HepG2 (cell line): ENCODE results near the gene P2RX3. TPM values are rescaled to one million over a fixed set of nuclear protein-coding genes. Genes with fewer than 3 reads are reported as not detected.

ENCODE experiments used
- ATAC-seq: fragments of 200-7000 bp; cut with Tn5 transposase; 3 replicates; pipeline ENCODE4 v1.9.1; 2020; ENCODE audit warnings: mild to moderate bottlenecking, moderate library complexity
- Bru-seq: library from RNA; stranded (reverse); fragments of 400-500 nt; gene quantifications from one replicate; lab custom pipeline; 2021; lab: Mats Ljungman, UMichigan
- BruChase-seq, 2 experiments: library from RNA; stranded (reverse); fragments of 400-500 nt; gene quantifications; one replicate each; lab custom pipeline; 2021; lab: Mats Ljungman, UMichigan
- BruUV-seq: library from RNA; stranded (reverse); fragments of 400-500 nt; replicated peaks from 2 replicates; lab custom pipeline; 2021; lab: Mats Ljungman, UMichigan
- CTCF ChIA-PET: fragments of 300-600 bp; formaldehyde crosslinking; extraction: SDS; loops from one replicate; lab custom pipeline; 2021; ENCODE audit warnings: low total read pairs, inconsistent platforms, low intra/inter-chr PET ratio; lab: Yijun Ruan, JAX
- POLR2A ChIA-PET: fragments of 350-600 bp; sonication (Branson Sonifier 250); formaldehyde crosslinking; loops from one replicate; lab custom pipeline; 2020; ENCODE audit warnings: antibody characterized with exemption, inconsistent platforms; lab: Yijun Ruan, JAX
- DNase-seq: peaks from one replicate; pipeline ENCODE4 v3.0.0-alpha.2; 2015; ENCODE audit warnings: low spot score
- FAIRE-seq: peaks from 3 replicates; lab custom pipeline; 2011; peaks lifted over from hg19 to GRCh38; lab: Jason Lieb, UNC
- H2AFZ ChIP-seq: one replicate; pipeline ENCODE4 v1.6.1; 2011; ENCODE audit warnings: low read length, inconsistent platforms
- H3K27ac ChIP-seq: fragments of 300-600 bp; 3 replicates; pipeline ENCODE4 v1.8.0; 2011; ENCODE audit warnings: mixed run types, mild to moderate bottlenecking, mixed read lengths, low read length, inconsistent platforms; ENCODE audit not compliant: insufficient read depth; ENCODE audit errors: extremely low read length
- H3K27me3 ChIP-seq, 2 experiments: fragments of 200-600 bp in 1 of 2; 2 replicates in 1 of 2; 3 replicates in 1 of 2; pipeline versions ENCODE4 v1.6.0 to v1.8.0; 2011; ENCODE audit warnings: low read length in 2 of 2, mild to moderate bottlenecking in 2 of 2, moderate library complexity in 2 of 2, inconsistent platforms in 1 of 2; ENCODE audit not compliant: insufficient read depth in 2 of 2, control insufficient read depth in 1 of 2
- H3K36me3 ChIP-seq, 2 experiments: fragments of 200-600 bp in 1 of 2; replicated peaks in 1 of 2; 2 replicates in 1 of 2; 3 replicates in 1 of 2; pipeline versions ENCODE4 v1.5.1 to v1.8.0; 2011; ENCODE audit warnings: low read length in 2 of 2, inconsistent platforms in 1 of 2; ENCODE audit not compliant: insufficient read depth in 2 of 2, control insufficient read depth in 1 of 2
- H3K4me1 ChIP-seq: 2 replicates; pipeline ENCODE4 v1.5.1; 2012; ENCODE audit warnings: low read length, inconsistent platforms; ENCODE audit not compliant: insufficient read depth
- H3K4me2 ChIP-seq: 2 replicates; pipeline ENCODE4 v1.6.0; 2011; ENCODE audit warnings: low read depth, low read length, inconsistent platforms
- H3K4me3 ChIP-seq, 3 experiments: fragments of 200-600 bp in 1 of 3; sonication (generic), shearing (Covaris generic) in 1 of 3; replicated peaks in 1 of 3; 2 replicates each; pipeline ENCODE4 v1.5.1; 2011 to 2016; ENCODE audit warnings: low read length in 3 of 3, inconsistent platforms in 2 of 3, low read depth in 2 of 3, mild to moderate bottlenecking in 2 of 3, control low read depth in 1 of 3, mixed read lengths in 1 of 3; ENCODE audit not compliant: insufficient read depth in 1 of 3
- H3K79me2 ChIP-seq: one replicate; pipeline ENCODE4 v1.6.1; 2011; ENCODE audit warnings: low read length, inconsistent platforms; ENCODE audit not compliant: insufficient read depth
- H3K9ac ChIP-seq: 2 replicates; pipeline ENCODE4 v1.6.0; 2011; ENCODE audit warnings: mild to moderate bottlenecking, low read depth, low read length, inconsistent platforms; ENCODE audit not compliant: insufficient read depth
- H3K9me3 ChIP-seq: 2 replicates; pipeline ENCODE4 v1.5.1; 2012; ENCODE audit warnings: mild to moderate bottlenecking, low read length
- H4K20me1 ChIP-seq: 2 replicates; pipeline ENCODE4 v1.6.0; 2011; ENCODE audit warnings: inconsistent platforms, mild to moderate bottlenecking, low read length, moderate library complexity; ENCODE audit not compliant: insufficient read depth
- DNMT3B ChIP-seq: conservative IDR thresholded peaks from 2 replicates; pipeline ENCODE4 v1.6.1; 2016; ENCODE audit warnings: missing biosample characterization, control low read depth
- ZFP91 ChIP-seq: sonication (generic); formaldehyde crosslinking; IDR thresholded peaks from 2 replicates; pipeline ENCODE4 v1.9.0; 2022; ENCODE audit warnings: missing genetic modification reagents, mild to moderate bottlenecking, borderline replicate concordance
- WGBS: methylation state at CpG from one replicate; pipeline ENCODE4 v1.1.6; 2017; ENCODE audit warnings: low lambda C conversion rate; 5-methylcytosine and 5-hydroxymethylcytosine counted together
- in situ Hi-C: cut with HindIII; loops from 2 replicates; pipeline ENCODE4 v1.10.0; 2017; ENCODE audit warnings: low pct_unique_long_range_greater_than_20kb; ENCODE audit not compliant: extremely low pct_ligation_motif_present
- intact Hi-C: fragments of 100-400 bp; cut with micrococcal nuclease; formaldehyde crosslinking; loops from one replicate; pipeline ENCODE4 v1.10.0; 2022; ENCODE audit not compliant: unreplicated experiment
- long read RNA-seq, 2 experiments: library from RNA in 1 of 2; library from polyadenylated mRNA in 1 of 2; stranded (forward) in 1 of 2; unstranded in 1 of 2; transcript quantifications; one replicate each; pipeline ENCODE4 v2.0.0, GENCODE V29; 2019 to 2022
- polyA minus RNA-seq, 3 experiments: library from RNA; depleted of rRNA, polyadenylated mRNA; stranded (reverse); fragments of >200 nt; gene quantifications; 2 replicates each; pipeline ENCODE4 v1.2.3, GENCODE V29; 2011; ENCODE audit warnings: low replicate concordance in 1 of 3
- polyA plus RNA-seq, 8 experiments: library from polyadenylated mRNA; depleted of rRNA in 3 of 8; stranded (reverse) in 7 of 8; unstranded in 1 of 8; fragments of >200 nt; fragmentation: Illumina TruSeq in 4 of 8; extraction: Trizol in 4 of 8; gene quantifications; 2 replicates each; pipeline versions ENCODE4 v1.2.1 to v1.2.3, GENCODE V29; 2011 to 2016; ENCODE audit warnings: low read depth in 4 of 8, missing spikeins in 1 of 8, mixed read lengths in 1 of 8; ENCODE audit not compliant: insufficient read depth in 1 of 8
- total RNA-seq, 5 experiments: library from RNA; depleted of rRNA; stranded (reverse); fragments of >200 nt; fragmentation: Illumina TruSeq; extraction: Trizol; gene quantifications; 2 replicates each; pipeline ENCODE4 v1.2.3, GENCODE V29; 2016; ENCODE audit warnings: low read depth in 1 of 5

The P2RX3 gene
- total RNA-seq (2016; rRNA removed; fragmentation: Illumina TruSeq; extraction: Trizol) (not detected in 2 replicates), polyA plus RNA-seq (2011; rRNA removed) (0.08 and 0.20 TPM in 2 replicates), polyA minus RNA-seq (2011; rRNA and poly(A)+ RNA removed; ENCODE audit: low replicate concordance) (0.21 TPM in 1 of 2 replicates, not detected in the other), Bru-seq, nascent RNA (percentile 13 among the genes with signal in this experiment), BruChase-seq, experiment 1, labeled RNA remaining after a 6-hour chase (percentile 4 among the genes with signal in this experiment), BruChase-seq, experiment 2, labeled RNA remaining after a 2-hour chase (percentile 3 among the genes with signal in this experiment)
- not detected in 2 replicates for total RNA-seq (2016; cell fraction: cytosol; rRNA removed; fragmentation: Illumina TruSeq; extraction: Trizol; ENCODE audit: low read depth)
- not detected in 2 replicates for total RNA-seq (2016; cell fraction: insoluble cytoplasmic fraction; rRNA removed; fragmentation: Illumina TruSeq; extraction: Trizol)
- not detected in 2 replicates for total RNA-seq (2016; cell fraction: membrane; rRNA removed; fragmentation: Illumina TruSeq; extraction: Trizol)
- total RNA-seq (2016; cell fraction: nucleus; rRNA removed; fragmentation: Illumina TruSeq; extraction: Trizol): not detected in 2 replicates
- polyA plus RNA-seq (2011; cell fraction: cytosol; rRNA removed): 0.05 and 0.13 TPM in 2 replicates
- polyA plus RNA-seq (2011; cell fraction: nucleus; rRNA removed): 0.31 and 0.35 TPM in 2 replicates
- 0.13 TPM in 1 of 2 replicates, not detected in the other for polyA plus RNA-seq (2012)
- not detected in 2 replicates for polyA plus RNA-seq (2016; cell fraction: cytosol; fragmentation: Illumina TruSeq; extraction: Trizol; ENCODE audit: low read depth)
- not detected in 2 replicates for polyA plus RNA-seq (2016; cell fraction: insoluble cytoplasmic fraction; fragmentation: Illumina TruSeq; extraction: Trizol; ENCODE audit: low read depth)
- polyA plus RNA-seq (2016; cell fraction: membrane; fragmentation: Illumina TruSeq; extraction: Trizol; ENCODE audit: low read depth): not detected in 2 replicates
- polyA plus RNA-seq (2016; cell fraction: nucleus; fragmentation: Illumina TruSeq; extraction: Trizol; ENCODE audit: insufficient read depth, low read depth): not detected in 2 replicates
- not detected in 2 replicates for polyA minus RNA-seq (2011; cell fraction: cytosol; rRNA and poly(A)+ RNA removed)
- 0.26 TPM in 1 of 2 replicates, not detected in the other for polyA minus RNA-seq (2011; cell fraction: nucleus; rRNA and poly(A)+ RNA removed)
- long read RNA-seq, experiment 1: 0 reads
- long read RNA-seq, experiment 2: 0 reads

DNA sequence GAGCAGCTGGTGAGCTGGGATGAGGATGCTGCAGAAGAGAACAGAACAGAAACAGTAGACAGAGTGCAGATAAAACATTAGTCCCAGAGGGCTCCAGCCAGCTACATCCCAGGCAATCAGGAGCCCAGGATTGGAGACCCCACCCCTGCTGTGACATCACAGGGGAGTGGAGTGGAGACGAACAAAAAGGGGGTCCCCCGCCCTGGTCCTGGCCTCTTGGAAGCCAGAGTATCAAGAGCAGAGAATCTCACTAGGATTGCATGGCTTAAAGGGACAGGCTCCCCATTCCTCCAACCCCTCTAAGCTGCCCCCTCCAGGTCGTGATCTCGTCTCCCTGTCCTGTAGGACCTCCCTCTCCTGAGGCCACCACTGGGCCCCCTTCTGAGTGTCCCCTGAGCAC is at the start of gene P2RX3:
TSS of gene P2RX3 (plus strand) at position 211 of the 400 bp plus-strand sequence. CDS start 199 bp downstream, outside the sequence.
- Histone ChIP-seq H3K9me3 (no peaks in the 10 kb centered on the region), H3K79me2 (peaks cover 27% of the 10 kb centered on the region), H3K4me2 (no peak within 1 kb of the TSS), H3K27me3 (peaks cover 0 to 20% of the 10 kb centered on the region in 2 experiments; a peak in 2 of 5 replicates), H3K4me3 (no peak within 1 kb of the TSS), H3K36me3 (peaks cover 1 to 7% of the 10 kb centered on the region in 2 experiments; a peak in 3 of 5 replicates), H4K20me1 (no peaks in the 10 kb centered on the region), H3K4me1 (peaks cover 50% of the 10 kb centered on the region), H3K9ac (no peak within 1 kb of the TSS), H2AFZ (no peak within 1 kb of the TSS), H3K27ac (no peak within 1 kb of the TSS)
- intact Hi-C loops (loop anchor here (5.0 kb wide), 1 partner anchor 46 kb away; no protein-coding TSS in a partner anchor), in situ Hi-C loops (no loop called here)
- BruUV-seq: no TSS peak
- ChIA-PET POLR2A (interaction anchor here (0.6 to 1.7 kb wide), 2 partner anchors 13 to 329 kb away, joined by 3 to 5 read pairs; partner anchors contain the start of gene TNKS1BP1), CTCF (no interaction called here)
- WGBS: 3% methylated on average over 4 of the region's 4 CpGs
- FAIRE-seq: no peak
- no peak for ATAC-seq
- TF ChIP-seq ZFP91 (CRISPR knock-in tag) (peak; percentile 40; the same call in 1 of the 2 replicates), DNMT3B (CRISPR knock-in tag) (no peak)
- no peak for DNase-seq
